Stromal cell of bone marrow (primary cell): ENCODE data around the gene PPP6R1.

Source experiments
- DNase-seq: peaks from one replicate; pipeline ENCODE4 v3.0.0-alpha.2; 2012; ENCODE audit warnings: low read depth

Gene PPP6R1

GRCh38 chr19:55244004-55244680 lies 14.7 kb downstream of the PPP6R1 start:
- DNase-seq: no peak

GRCh38 chr19:55242517-55242916 lies 16.3 kb downstream of the PPP6R1 start:
- DNase-seq: no peak

GRCh38 chr19:55241935-55242464 lies 16.8 kb downstream of the PPP6R1 start:
- no peak for DNase-seq

- DNase-seq: no peak
Measured at GRCh38 chr19:55241143-55241934, 17.5 kb downstream of the PPP6R1 start.

GRCh38 chr19:55240713-55241020 lies 18.1 kb downstream of the PPP6R1 start:
- DNase-seq: no peak

GRCh38 chr19:55239004-55239403 lies 19.8 kb downstream of the PPP6R1 start:
- DNase-seq: no peak

GRCh38 chr19:55238030-55238429 lies 20.8 kb downstream of the PPP6R1 start:
- DNase-seq: no peak

- DNase-seq: no peak
Measured at GRCh38 chr19:55232986-55233385, 25.8 kb downstream of the PPP6R1 start.

GRCh38 chr19:55232286-55232602 lies 26.6 kb downstream of the PPP6R1 start:
- no peak for DNase-seq

GRCh38 chr19:55231391-55232285 lies 27.2 kb downstream of the PPP6R1 start:
- no peak for DNase-seq

GRCh38 chr19:55230780-55231179 lies 28.0 kb downstream of the PPP6R1 start:
- DNase-seq: no peak

- no peak for DNase-seq
Measured at GRCh38 chr19:55230329-55230728, 28.5 kb downstream of the PPP6R1 start.

- DNase-seq: no peak
Measured at GRCh38 chr19:55229789-55230182, 29.0 kb downstream of the PPP6R1 start.

- no peak for DNase-seq
Measured at GRCh38 chr19:55229145-55229788, 29.6 kb downstream of the PPP6R1 start.

GRCh38 chr19:55228403-55229031 lies 30.3 kb downstream of the PPP6R1 start, which contains the start of gene TMEM86B:
Gene TMEM86B, minus strand, starts transcription at chr19:55228763. Its CDS starts 22 bp downstream, at chr19:55228741.
- DNase-seq: no peak

- DNase-seq: no peak
Measured at GRCh38 chr19:55228015-55228391, 30.8 kb downstream of the PPP6R1 start.

GRCh38 chr19:55227241-55228014 lies 31.4 kb downstream of the PPP6R1 start:
- DNase-seq: no peak

- DNase-seq: no peak
Measured at GRCh38 chr19:55226788-55227187, 32.0 kb downstream of the PPP6R1 start.

GRCh38 chr19:55226273-55226672 lies 32.5 kb downstream of the PPP6R1 start:
- DNase-seq: no peak

- no peak for DNase-seq
Measured at GRCh38 chr19:55225415-55225958, 33.3 kb downstream of the PPP6R1 start.
